ENCODE results near the gene CST11.

Gene CST11

GRCh38 chr20:23488996-23489395 is 36.3 kb upstream of the CST11 start:
- no peaks in the 10 kb centered on the region for H3K27me3 ChIP-seq (replicated peaks; ENCODE audit: control insufficient read depth, insufficient read depth, low read length)
- no peak overlapping the region for H3K4me3 ChIP-seq (replicated peaks; ENCODE audit: low read depth, low read length)
- TF ChIP-seq, protein P1, sequence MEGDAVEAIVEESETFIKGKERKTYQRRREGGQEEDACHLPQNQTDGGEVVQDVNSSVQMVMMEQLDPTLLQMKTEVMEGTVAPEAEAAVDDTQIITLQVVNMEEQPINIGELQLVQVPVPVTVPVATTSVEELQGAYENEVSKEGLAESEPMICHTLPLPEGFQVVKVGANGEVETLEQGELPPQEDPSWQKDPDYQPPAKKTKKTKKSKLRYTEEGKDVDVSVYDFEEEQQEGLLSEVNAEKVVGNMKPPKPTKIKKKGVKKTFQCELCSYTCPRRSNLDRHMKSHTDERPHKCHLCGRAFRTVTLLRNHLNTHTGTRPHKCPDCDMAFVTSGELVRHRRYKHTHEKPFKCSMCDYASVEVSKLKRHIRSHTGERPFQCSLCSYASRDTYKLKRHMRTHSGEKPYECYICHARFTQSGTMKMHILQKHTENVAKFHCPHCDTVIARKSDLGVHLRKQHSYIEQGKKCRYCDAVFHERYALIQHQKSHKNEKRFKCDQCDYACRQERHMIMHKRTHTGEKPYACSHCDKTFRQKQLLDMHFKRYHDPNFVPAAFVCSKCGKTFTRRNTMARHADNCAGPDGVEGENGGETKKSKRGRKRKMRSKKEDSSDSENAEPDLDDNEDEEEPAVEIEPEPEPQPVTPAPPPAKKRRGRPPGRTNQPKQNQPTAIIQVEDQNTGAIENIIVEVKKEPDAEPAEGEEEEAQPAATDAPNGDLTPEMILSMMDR (IDR thresholded peaks at IDR 0.05; ENCODE audit: insufficient read depth, low read length, poor library complexity, severe bottlenecking), result no peak
- no peaks in the 10 kb centered on the region for H3K36me3 ChIP-seq (ENCODE audit: control insufficient read depth, insufficient read depth, low read length)
- DNase-seq (ENCODE audit: extremely low read depth, insufficient read length), result no peak

- TF ChIP-seq, protein P1 (IDR thresholded peaks at IDR 0.05; ENCODE audit: insufficient read depth, low read length, poor library complexity, severe bottlenecking), result no peak
These were observed 35.8 kb upstream of the CST11 start for GRCh38 chr20:23488470-23488869.

GRCh38 chr20:23484081-23484480 is 31.4 kb upstream of the CST11 start:
- DNase-seq (ENCODE audit: extremely low read depth, insufficient read length), result no peak
- TF ChIP-seq, protein P1 (IDR thresholded peaks at IDR 0.05; ENCODE audit: insufficient read depth, low read length, poor library complexity, severe bottlenecking), result no peak
- Histone ChIP-seq H3K27me3 (replicated peaks; ENCODE audit: control insufficient read depth, insufficient read depth, low read length) (no peaks in the 10 kb centered on the region), H3K36me3 (ENCODE audit: control insufficient read depth, insufficient read depth, low read length) (no peaks in the 10 kb centered on the region), H3K4me3 (replicated peaks; ENCODE audit: low read depth, low read length) (no peak overlapping the region)

More at GRCh38 chr20:23488470-23488869, 35.8 kb upstream of the CST11 start:
- DNase-seq (ENCODE audit: extremely low read depth, insufficient read length), result no peak
- no peak overlapping the region for H3K4me3 ChIP-seq (replicated peaks; ENCODE audit: low read depth, low read length)
- H3K36me3 ChIP-seq (ENCODE audit: control insufficient read depth, insufficient read depth, low read length), result no peaks in the 10 kb centered on the region
- no peaks in the 10 kb centered on the region for H3K27me3 ChIP-seq (replicated peaks; ENCODE audit: control insufficient read depth, insufficient read depth, low read length)

DNA sequence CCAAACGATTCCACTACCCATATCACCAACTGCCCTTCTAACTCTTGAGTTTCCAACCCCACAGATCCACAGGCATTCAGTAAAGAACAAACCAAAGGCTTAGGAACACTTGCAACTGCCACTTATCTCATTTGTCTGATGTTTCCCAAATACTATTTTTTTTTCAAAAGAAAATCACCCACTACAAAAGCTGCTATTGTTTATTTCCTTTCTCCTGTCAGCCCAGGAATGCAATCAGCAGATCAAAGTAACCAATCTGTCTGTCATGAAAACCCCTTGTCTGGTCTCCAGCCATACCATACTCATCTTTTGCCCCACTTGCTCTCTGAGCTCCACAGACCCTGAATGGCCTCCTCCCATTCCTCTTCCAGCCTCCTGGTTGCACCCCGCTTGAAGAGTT is 29.5 kb upstream of the CST11 start:
- TF ChIP-seq, protein P1 (IDR thresholded peaks at IDR 0.05; ENCODE audit: insufficient read depth, low read length, poor library complexity, severe bottlenecking), result no peak
- H3K36me3 ChIP-seq (ENCODE audit: control insufficient read depth, insufficient read depth, low read length), result no peaks in the 10 kb centered on the region
- DNase-seq (ENCODE audit: extremely low read depth, insufficient read length), result no peak
- no peak overlapping the region for H3K4me3 ChIP-seq (replicated peaks; ENCODE audit: low read depth, low read length)
- no peaks in the 10 kb centered on the region for H3K27me3 ChIP-seq (replicated peaks; ENCODE audit: control insufficient read depth, insufficient read depth, low read length)

DNA sequence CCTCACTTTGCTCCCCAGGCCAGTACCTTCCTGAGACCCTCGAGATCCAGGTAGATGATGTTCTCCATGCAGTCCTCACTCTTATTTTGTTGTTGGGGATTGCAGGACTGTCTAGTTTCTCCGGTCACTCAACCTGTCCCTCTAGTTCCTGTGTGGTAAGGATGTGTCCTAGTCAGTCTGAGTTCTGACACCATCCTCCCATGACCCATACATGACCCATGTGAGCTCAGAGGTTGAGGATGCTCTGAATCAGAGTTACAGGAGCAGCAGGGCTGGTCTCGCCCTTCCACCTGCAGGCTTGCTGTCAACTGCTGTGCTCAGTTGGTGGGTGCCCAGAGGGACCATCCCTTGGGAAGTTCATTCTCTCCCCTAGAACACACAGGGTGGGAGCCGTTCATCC is 26.4 kb upstream of the CST11 start:
- TF ChIP-seq, protein P1 (IDR thresholded peaks at IDR 0.05; ENCODE audit: insufficient read depth, low read length, poor library complexity, severe bottlenecking), result no peak
- H3K4me3 ChIP-seq (replicated peaks; ENCODE audit: low read depth, low read length), result no peak overlapping the region
- no peaks in the 10 kb centered on the region for H3K36me3 ChIP-seq (ENCODE audit: control insufficient read depth, insufficient read depth, low read length)
- H3K27me3 ChIP-seq (replicated peaks; ENCODE audit: control insufficient read depth, insufficient read depth, low read length), result no peaks in the 10 kb centered on the region
- DNase-seq (ENCODE audit: extremely low read depth, insufficient read length), result no peak

DNA sequence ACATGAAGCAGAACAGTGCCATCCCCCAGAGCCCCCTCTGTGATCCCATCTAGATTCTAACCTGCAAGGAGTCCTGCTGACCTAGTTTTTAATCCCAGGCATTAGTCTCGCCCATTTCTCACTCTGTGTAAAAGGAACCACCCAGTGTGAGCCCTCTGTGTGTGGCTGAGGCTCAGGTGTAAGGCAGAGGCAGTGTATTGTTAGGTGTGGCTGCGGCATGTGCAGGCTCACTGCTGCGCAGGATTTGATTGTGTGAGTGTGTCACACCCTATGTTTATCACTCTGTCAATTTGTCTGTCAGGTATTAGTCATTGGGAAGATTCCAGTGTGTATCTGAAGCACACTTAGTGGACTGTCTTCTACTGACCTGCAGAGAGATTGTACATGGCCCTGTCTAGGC is 24.5 kb upstream of the CST11 start:
- no peak for DNase-seq (ENCODE audit: extremely low read depth, insufficient read length)
- H3K27me3 ChIP-seq (replicated peaks; ENCODE audit: control insufficient read depth, insufficient read depth, low read length), result no peaks in the 10 kb centered on the region
- no peaks in the 10 kb centered on the region for H3K36me3 ChIP-seq (ENCODE audit: control insufficient read depth, insufficient read depth, low read length)
- no peak overlapping the region for H3K4me3 ChIP-seq (replicated peaks; ENCODE audit: low read depth, low read length)
- TF ChIP-seq, protein P1 (IDR thresholded peaks at IDR 0.05; ENCODE audit: insufficient read depth, low read length, poor library complexity, severe bottlenecking), result no peak
